K562 (cell line): ENCODE data around the gene PKD1L1. TPM values are rescaled to one million over a fixed set of nuclear protein-coding genes. Genes with fewer than 3 reads are reported as not detected.

Experiments used
- ATAC-seq: fragments of 200-7000 bp; cut with Tn5 transposase; 3 replicates; pipeline ENCODE4 v1.9.1; 2020; ENCODE audit warnings: moderate library complexity
- BruUV-seq: library from RNA; stranded (reverse); fragments of 400-500 nt; replicated peaks from 2 replicates; lab custom pipeline; 2021; lab: Mats Ljungman, UMichigan
- CTCF ChIA-PET: fragments of 300-600 bp; formaldehyde crosslinking; extraction: SDS; loops from one replicate; lab custom pipeline; 2021; ENCODE audit warnings: low intra/inter-chr PET ratio; lab: Yijun Ruan, JAX
- POLR2A ChIA-PET: fragments of 300-600, 350-650 bp; sonication (Branson Sonifier 250); formaldehyde crosslinking; extraction: SDS; loops from one replicate; lab custom pipeline; 2021; ENCODE audit warnings: antibody characterized with exemption, inconsistent platforms; lab: Yijun Ruan, JAX
- DNase-seq, 4 experiments: peaks; one replicate each; pipeline versions ENCODE4 v3.0.0 to v3.0.0-alpha.2; 2011 to 2018; ENCODE audit warnings: low spot score in 3 of 4, mixed read lengths in 3 of 4; ENCODE audit errors: extremely low read depth in 1 of 4
- FAIRE-seq: peaks from 2 replicates; lab custom pipeline; 2011; peaks lifted over from hg19 to GRCh38; lab: Jason Lieb, UNC
- H2AFZ ChIP-seq: 2 replicates; pipeline ENCODE4 v1.6.0; 2011; ENCODE audit warnings: low read depth, low read length, control low read depth, inconsistent platforms
- H3K27ac ChIP-seq: fragments of 200-600 bp; 3 replicates; pipeline ENCODE4 v1.8.0; 2011; ENCODE audit warnings: low read depth, mild to moderate bottlenecking, control low read depth, inconsistent platforms, low read length, moderate library complexity, mixed read lengths; ENCODE audit errors: extremely low read depth
- H3K27me3 ChIP-seq, 2 experiments: fragments of 300-600 bp in 1 of 2; 2 replicates in 1 of 2; 3 replicates in 1 of 2; pipeline versions ENCODE4 v1.6.0 to v1.8.0; 2011; ENCODE audit warnings: inconsistent platforms in 2 of 2, low read length in 2 of 2, mild to moderate bottlenecking in 1 of 2, mixed read lengths in 1 of 2, moderate library complexity in 1 of 2; ENCODE audit not compliant: control insufficient read depth in 2 of 2, insufficient read depth in 2 of 2
- H3K36me3 ChIP-seq: fragments of 300-600 bp; 3 replicates; pipeline ENCODE4 v1.8.0; 2011; ENCODE audit warnings: mild to moderate bottlenecking, low read length, inconsistent platforms; ENCODE audit not compliant: control insufficient read depth, insufficient read depth
- H3K4me1 ChIP-seq, 2 experiments: fragments of 200-600 bp in 1 of 2; replicated peaks in 1 of 2; 2 replicates in 1 of 2; 3 replicates in 1 of 2; pipeline versions ENCODE4 v1.5.1 to v1.8.0; 2011; ENCODE audit warnings: inconsistent platforms in 2 of 2, low read length in 2 of 2, mild to moderate bottlenecking in 1 of 2, mixed read lengths in 1 of 2, moderate library complexity in 1 of 2; ENCODE audit not compliant: control insufficient read depth in 2 of 2, insufficient read depth in 2 of 2
- H3K4me2 ChIP-seq: 2 replicates; pipeline ENCODE4 v1.6.1; 2011; ENCODE audit warnings: low read length, control low read depth, inconsistent platforms, mixed read lengths; ENCODE audit not compliant: insufficient read depth
- H3K4me3 ChIP-seq: fragments of 200-600 bp; sonication (generic), shearing (Covaris generic); 2 replicates; pipeline ENCODE4 v1.5.1; 2016; ENCODE audit warnings: control low read depth, inconsistent platforms
- H3K79me2 ChIP-seq: fragments of 200-600 bp; 3 replicates; pipeline ENCODE4 v1.8.0; 2011; ENCODE audit warnings: low read length, inconsistent platforms; ENCODE audit not compliant: control insufficient read depth, insufficient read depth
- H3K9ac ChIP-seq, 2 experiments: 2 replicates each; pipeline versions ENCODE4 v1.6.0 to v1.6.1; 2011; ENCODE audit warnings: low read depth in 2 of 2, low read length in 2 of 2, control low read depth in 1 of 2, inconsistent platforms in 1 of 2, mild to moderate bottlenecking in 1 of 2, mixed read lengths in 1 of 2; ENCODE audit not compliant: insufficient read depth in 1 of 2
- H3K9me1 ChIP-seq: one replicate; pipeline ENCODE4 v1.6.0; 2011; ENCODE audit warnings: inconsistent platforms, mild to moderate bottlenecking, low read length, moderate library complexity; ENCODE audit not compliant: control insufficient read depth, insufficient read depth
- H3K9me3 ChIP-seq: replicated peaks from 2 replicates; pipeline ENCODE4 v1.5.1; 2011; ENCODE audit warnings: low read depth, low read length, inconsistent platforms; ENCODE audit not compliant: control insufficient read depth, insufficient read depth
- H4K20me1 ChIP-seq: replicated peaks from 2 replicates; pipeline ENCODE4 v1.6.1; 2011; ENCODE audit warnings: low read length, inconsistent platforms, mixed read lengths; ENCODE audit not compliant: control insufficient read depth, insufficient read depth
- EGR1 ChIP-seq: fragments of 450-650 bp; conservative IDR thresholded peaks from 2 replicates; pipeline ENCODE4 v1.6.1; 2017; ENCODE audit warnings: mild to moderate bottlenecking
- MEF2A ChIP-seq: IDR thresholded peaks from 2 replicates; pipeline ENCODE4 v1.6.1; 2011; ENCODE audit warnings: low read depth, mild to moderate bottlenecking, low read length, moderate library complexity; ENCODE audit not compliant: control insufficient read depth
- whole genome bisulfite sequencing: fragments of 100-300 bp; shearing (Covaris generic); methylation state at CpG from one replicate; pipeline ENCODE4 v1.1.6; 2016; ENCODE audit warnings: low coverage, mixed read lengths; ENCODE audit not compliant: insufficient coverage; ENCODE audit errors: missing lambda C conversion rate; 5-methylcytosine and 5-hydroxymethylcytosine counted together
- in situ Hi-C: fragments of 300-500 bp; cut with MboI; formaldehyde crosslinking; loops from 4 replicates; pipeline ENCODE4 v1.15.0; 2018; ENCODE audit warnings: inconsistent platforms, mixed read lengths
- intact Hi-C: fragments of 100-400 bp; cut with micrococcal nuclease; formaldehyde crosslinking; loops from 2 replicates; pipeline ENCODE4 v1.14.2; 2022
- polyA plus RNA-seq, 8 experiments: library from polyadenylated mRNA; depleted of rRNA in 4 of 8; stranded (reverse) in 5 of 8; unstranded in 3 of 8; fragments of >200 nt; fragmentation: Nextera tagmentation in 2 of 8; fragmentation: Illumina TruSeq in 1 of 8; extraction: Ambion mirVana in 2 of 8; extraction: Trizol in 1 of 8; gene quantifications; 2 replicates each; pipeline versions ENCODE4 v1.2.1 to v1.2.3, GENCODE V29; 2011 to 2014; ENCODE audit warnings: inconsistent platforms in 1 of 8, missing spikeins in 1 of 8
- total RNA-seq, 7 experiments: library from RNA; depleted of rRNA in 6 of 7; stranded (reverse); fragments of >200 nt in 6 of 7; fragmentation: Illumina TruSeq in 2 of 7; extraction: Trizol in 2 of 7; gene quantifications; 2 replicates each; pipeline versions ENCODE4 v1.2.1 to v1.2.3, GENCODE V29; 2011 to 2021; ENCODE audit warnings: low replicate concordance in 1 of 7
- TF ChIP-seq, protein P1 (sequence below), 2 experiments: fragments of 450-650 bp in 1 of 2; sonication (generic) in 1 of 2; formaldehyde crosslinking in 1 of 2; IDR thresholded peaks in 1 of 2; conservative IDR thresholded peaks in 1 of 2; 2 replicates each; pipeline versions ENCODE4 v1.6.1 to v1.8.1; 2016 to 2023; ENCODE audit warnings: mild to moderate bottlenecking in 2 of 2, moderate library complexity in 2 of 2, inconsistent platforms in 1 of 2, missing genetic modification reagents in 1 of 2
- TF ChIP-seq, protein P2 (sequence below): fragments of 250-450 bp; sonication (Bioruptor Pico); IDR thresholded peaks from 2 replicates; pipeline ENCODE4 v1.4.0; 2020; ENCODE audit warnings: mild to moderate bottlenecking, moderate library complexity

PKD1L1 gene
- total and polyA plus RNA-seq, 9 of the 15 experiments (the other 6 are each of a cell fraction or from before 2014, with no cell fraction given), result 0.01 to 0.02 TPM; not detected in 7

GRCh38 chr7:47846138-47846836 lies 102.0 kb downstream of the PKD1L1 start:
- Histone ChIP-seq H3K9ac (no peak overlapping the region), H3K27ac (no peak overlapping the region)
- DNase-seq, result no peak
- peak; percentile 74; the same call in 1 of the 2 replicates for TF ChIP-seq MEF2A
- TF ChIP-seq EGR1, result no peak
- TF ChIP-seq, protein P1, sequence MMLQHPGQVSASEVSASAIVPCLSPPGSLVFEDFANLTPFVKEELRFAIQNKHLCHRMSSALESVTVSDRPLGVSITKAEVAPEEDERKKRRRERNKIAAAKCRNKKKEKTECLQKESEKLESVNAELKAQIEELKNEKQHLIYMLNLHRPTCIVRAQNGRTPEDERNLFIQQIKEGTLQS (IDR thresholded peaks at IDR 0.05), result peak; percentile 19; the same call in 1 of the 2 replicates
- TF ChIP-seq, protein P1 (CRISPR knock-in tag; conservative IDR thresholded peaks at IDR 0.05), result no peak
- TF ChIP-seq, protein P2, sequence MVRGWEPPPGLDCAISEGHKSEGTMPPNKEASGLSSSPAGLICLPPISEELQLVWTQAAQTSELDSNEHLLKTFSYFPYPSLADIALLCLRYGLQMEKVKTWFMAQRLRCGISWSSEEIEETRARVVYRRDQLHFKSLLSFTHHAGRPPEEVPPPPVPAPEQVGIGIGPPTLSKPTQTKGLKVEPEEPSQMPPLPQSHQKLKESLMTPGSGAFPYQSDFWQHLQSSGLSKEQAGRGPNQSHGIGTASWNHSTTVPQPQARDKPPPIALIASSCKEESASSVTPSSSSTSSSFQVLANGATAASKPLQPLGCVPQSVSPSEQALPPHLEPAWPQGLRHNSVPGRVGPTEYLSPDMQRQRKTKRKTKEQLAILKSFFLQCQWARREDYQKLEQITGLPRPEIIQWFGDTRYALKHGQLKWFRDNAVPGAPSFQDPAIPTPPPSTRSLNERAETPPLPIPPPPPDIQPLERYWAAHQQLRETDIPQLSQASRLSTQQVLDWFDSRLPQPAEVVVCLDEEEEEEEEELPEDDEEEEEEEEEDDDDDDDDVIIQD (CRISPR knock-in tag), result no peak
- TF ChIP-seq, all 486 proteins: peak for 2
- ATAC-seq (no peak), FAIRE-seq (no peak)
- Histone ChIP-seq H3K27me3 (peaks cover under 1 to 19% of the 10 kb centered on the region in 2 experiments; a peak in 2 of 5 replicates), H4K20me1 (0 out of 2 replicates have a peak, but pooled peaks cover 3% of the 10 kb centered on the region), H3K9me1 (no peaks in the 10 kb centered on the region), H2AFZ (no peak overlapping the region), H3K4me3 (no peak overlapping the region), H3K79me2 (no peaks in the 10 kb centered on the region), H3K4me1 (no peaks in the 10 kb centered on the region), H3K9me3 (no peaks in the 10 kb centered on the region), H3K36me3 (no peaks in the 10 kb centered on the region), H3K4me2 (no peak overlapping the region)
- 0% methylated on average over 7 of the region's 7 CpGs for WGBS
- intact Hi-C loops (no loop called here), in situ Hi-C loops (no loop called here)
- ChIA-PET POLR2A (interaction anchor here (0.7 kb wide), 1 partner anchor 391 kb away, joined by 3 read pairs; no protein-coding TSS in a partner anchor), CTCF (no interaction called here)
- no TSS peak for BruUV-seq
